ENCODE results near the gene MIP. TPM values are rescaled to one million over a fixed set of nuclear protein-coding genes. Genes with fewer than 3 reads are reported as not detected.
"Not testable (repeated sequence)": the region's sequence is repeated elsewhere in the genome, so short reads cannot be mapped to it uniquely, and the experiment has no call there.

Gene MIP
- total RNA-seq, 1 experiment from 2014 or later, result not detected

- intact Hi-C loops (cut with micrococcal nuclease; ENCODE audit: unreplicated experiment), result no loop called here
- POLR2A ChIA-PET (ENCODE audit: low non-redundant PET), result no interaction called here
Observed at GRCh38 chr12:56408799-56409417, 45.5 kb downstream of the MIP start.

GRCh38 chr12:56404227-56404626 is 50.2 kb downstream of the MIP start:
- BruUV-seq (replicated peaks); H3K36me3 ChIP-seq (ENCODE audit: insufficient read depth, low read length, poor library complexity, severe bottlenecking); H3K27ac ChIP-seq (ENCODE audit: low read depth, low read length, poor library complexity, severe bottlenecking); H3K4me3 ChIP-seq (ENCODE audit: low read depth, low read length, poor library complexity, severe bottlenecking); H3K9me3 ChIP-seq (ENCODE audit: low read depth, low read length, poor library complexity, severe bottlenecking); H3K27me3 ChIP-seq (replicated peaks; ENCODE audit: insufficient read depth, low read depth, low read length, poor library complexity); intact Hi-C loops (cut with micrococcal nuclease; ENCODE audit: unreplicated experiment); H3K4me1 ChIP-seq (ENCODE audit: insufficient read depth, low read length, poor library complexity, severe bottlenecking); POLR2A ChIA-PET (ENCODE audit: low non-redundant PET); DNase-seq (ENCODE audit: low spot score); CTCF ChIA-PET: not testable (repeated sequence)

More at GRCh38 chr12:56408799-56409417, 45.5 kb downstream of the MIP start:
- CTCF ChIA-PET, result no interaction called here
- H3K36me3 ChIP-seq (ENCODE audit: insufficient read depth, low read length, poor library complexity, severe bottlenecking), result no peaks in the 10 kb centered on the region
- H3K9me3 ChIP-seq (ENCODE audit: low read depth, low read length, poor library complexity, severe bottlenecking), result no peaks in the 10 kb centered on the region
- H3K4me3 ChIP-seq (ENCODE audit: low read depth, low read length, poor library complexity, severe bottlenecking), result no peak overlapping the region
- DNase-seq (ENCODE audit: low spot score), result no peak
- TF ChIP-seq CTCF (conservative IDR thresholded peaks at IDR 0.05; ENCODE audit: low read depth, low read length), result no peak
- no peak for TF ChIP-seq EZH2 (IDR thresholded peaks at IDR 0.05; ENCODE audit: borderline replicate concordance, low read depth, low read length, poor library complexity, severe bottlenecking)
- no TSS peak for BruUV-seq (replicated peaks)
- H3K4me1 ChIP-seq (ENCODE audit: insufficient read depth, low read length, poor library complexity, severe bottlenecking), result no peaks in the 10 kb centered on the region
- H3K27me3 ChIP-seq (replicated peaks; ENCODE audit: insufficient read depth, low read depth, low read length, poor library complexity), result no peaks in the 10 kb centered on the region
- H3K27ac ChIP-seq (ENCODE audit: low read depth, low read length, poor library complexity, severe bottlenecking), result no peak overlapping the region

GRCh38 chr12:56401612-56402011 is 52.8 kb downstream of the MIP start:
- H3K36me3 ChIP-seq (ENCODE audit: insufficient read depth, low read length, poor library complexity, severe bottlenecking); CTCF ChIA-PET; intact Hi-C loops (cut with micrococcal nuclease; ENCODE audit: unreplicated experiment); H3K9me3 ChIP-seq (ENCODE audit: low read depth, low read length, poor library complexity, severe bottlenecking); H3K4me1 ChIP-seq (ENCODE audit: insufficient read depth, low read length, poor library complexity, severe bottlenecking); BruUV-seq (replicated peaks); H3K27ac ChIP-seq (ENCODE audit: low read depth, low read length, poor library complexity, severe bottlenecking); DNase-seq (ENCODE audit: low spot score); H3K4me3 ChIP-seq (ENCODE audit: low read depth, low read length, poor library complexity, severe bottlenecking); POLR2A ChIA-PET (ENCODE audit: low non-redundant PET); H3K27me3 ChIP-seq (replicated peaks; ENCODE audit: insufficient read depth, low read depth, low read length, poor library complexity): not testable (repeated sequence)

GRCh38 chr12:56401125-56401524 is 53.3 kb downstream of the MIP start:
- DNase-seq (ENCODE audit: low spot score); BruUV-seq (replicated peaks); H3K36me3 ChIP-seq (ENCODE audit: insufficient read depth, low read length, poor library complexity, severe bottlenecking); CTCF ChIA-PET; H3K4me1 ChIP-seq (ENCODE audit: insufficient read depth, low read length, poor library complexity, severe bottlenecking); H3K27me3 ChIP-seq (replicated peaks; ENCODE audit: insufficient read depth, low read depth, low read length, poor library complexity); intact Hi-C loops (cut with micrococcal nuclease; ENCODE audit: unreplicated experiment); H3K4me3 ChIP-seq (ENCODE audit: low read depth, low read length, poor library complexity, severe bottlenecking); POLR2A ChIA-PET (ENCODE audit: low non-redundant PET); H3K27ac ChIP-seq (ENCODE audit: low read depth, low read length, poor library complexity, severe bottlenecking); H3K9me3 ChIP-seq (ENCODE audit: low read depth, low read length, poor library complexity, severe bottlenecking): not testable (repeated sequence)

Other genes starting within 250 kb of the MIP start
- 48.1 and 49.5 TPM in 2 replicates for gene RNF41, start 232.7 kb downstream of the MIP start, total RNA-seq (2021)
- 67.5 and 73.2 TPM in 2 replicates for gene NABP2, start 230.3 kb downstream of the MIP start, total RNA-seq (2021)
- 0.85 TPM in 1 of 2 replicates, not detected in the other for gene SLC39A5, start 224.6 kb downstream of the MIP start, total RNA-seq (2021)
- gene ANKRD52, start 196.3 kb downstream of the MIP start, total RNA-seq (2021), result 74.6 and 74.7 TPM in 2 replicates
- gene COQ10A, start 187.7 kb downstream of the MIP start, total RNA-seq (2021), result 13.6 and 17.0 TPM in 2 replicates
- gene CS, start 154.3 kb downstream of the MIP start, total RNA-seq (2021), result 412 and 448 TPM in 2 replicates
- 162 and 166 TPM in 2 replicates for gene CNPY2, start 138.7 kb downstream of the MIP start, total RNA-seq (2021)
- gene PAN2, start 120.7 kb downstream of the MIP start, total RNA-seq (2021), result 46.3 and 64.9 TPM in 2 replicates
- not detected in 2 replicates for gene IL23A, start 115.8 kb downstream of the MIP start, total RNA-seq (2021)
- gene STAT2, start 94.5 kb downstream of the MIP start, total RNA-seq (2021), result 41.0 and 51.1 TPM in 2 replicates
- not detected in 2 replicates for gene APOF, start 91.8 kb downstream of the MIP start, total RNA-seq (2021)
- gene TIMELESS, start 5.2 kb downstream of the MIP start, total RNA-seq (2021), result 71.4 and 75.9 TPM in 2 replicates
- gene SPRYD4, start 13.9 kb upstream of the MIP start, total RNA-seq (2021), result 4.7 and 5.1 TPM in 2 replicates
- 0.24 TPM in 1 of 2 replicates, not detected in the other for gene GLS2, start 33.5 kb upstream of the MIP start, total RNA-seq (2021)
- gene RBMS2, start 67.2 kb upstream of the MIP start, total RNA-seq (2021), result 29.7 and 37.5 TPM in 2 replicates
- gene BAZ2A, start 175.7 kb upstream of the MIP start, total RNA-seq (2021), result 126 and 139 TPM in 2 replicates
- gene ATP5F1B, start 191.3 kb upstream of the MIP start, total RNA-seq (2021), result 1,089 and 1,126 TPM in 2 replicates
- 413 and 450 TPM in 2 replicates for gene PTGES3, start 233.6 kb upstream of the MIP start, total RNA-seq (2021)